ENCODE measurements around the gene ZNF600. TPM values are rescaled to one million over a fixed set of nuclear protein-coding genes. Genes with fewer than 3 reads are reported as not detected.
"Not testable (repeated sequence)": the region's sequence is repeated elsewhere in the genome, so short reads cannot be mapped to it uniquely, and the experiment has no call there.

The ZNF600 gene
- total RNA-seq (2014; rRNA removed; shearing (Covaris generic)), result 0.12 TPM in 1 of 2 replicates, not detected in the other

GRCh38 chr19:52786464-52787354, at the start of gene ZNF600:
ZNF600 (minus strand) TSS chr19:52786791; CDS start chr19:52778888, 7,903 bp downstream.
- DNase-seq (ENCODE audit: low spot score), result not testable (repeated sequence)

DNA sequence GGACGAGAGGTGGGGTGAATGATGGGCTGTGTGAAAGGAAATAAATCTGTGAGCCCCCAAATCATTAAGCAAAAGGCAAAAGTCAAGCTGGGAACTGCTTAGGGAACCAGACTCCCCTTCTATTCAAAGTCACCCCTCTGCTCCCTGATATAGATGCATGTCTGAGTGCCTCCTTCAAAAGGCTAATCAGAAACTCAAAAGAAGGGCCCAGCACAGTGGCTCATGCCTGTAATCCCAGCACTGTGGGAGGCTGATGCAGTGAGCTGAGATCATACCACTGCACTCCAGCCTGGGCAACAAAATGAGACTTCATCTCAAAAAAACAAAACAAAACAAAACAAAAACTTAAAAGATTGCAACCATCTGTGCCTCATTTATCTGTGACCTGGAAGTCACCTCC, 47.7 kb upstream of the ZNF600 start:
- DNase-seq (ENCODE audit: low spot score), result not testable (repeated sequence)

DNA sequence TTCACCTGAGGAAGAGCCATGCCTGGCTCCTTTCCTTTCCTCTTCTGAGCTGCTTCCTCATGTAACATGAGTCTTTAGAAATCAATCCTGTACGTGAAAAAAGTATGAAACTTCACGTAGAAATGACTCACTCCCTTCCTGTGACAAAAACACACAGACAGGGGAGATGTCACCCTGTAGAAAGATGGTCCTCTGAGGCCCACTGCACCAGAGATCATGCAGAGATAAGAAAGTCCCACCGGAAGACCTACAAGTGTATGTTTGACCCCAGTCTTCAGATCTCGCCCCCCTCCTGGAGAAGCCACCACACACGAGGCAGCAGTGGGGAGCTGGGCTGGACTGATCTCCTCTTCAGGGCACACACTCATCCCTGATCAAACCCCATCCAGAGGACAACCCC, 47.0 kb upstream of the ZNF600 start:
- not testable (repeated sequence) for DNase-seq (ENCODE audit: low spot score)

GRCh38 chr19:52829866-52830265, 43.3 kb upstream of the ZNF600 start:
- not testable (repeated sequence) for DNase-seq (ENCODE audit: low spot score)

DNA sequence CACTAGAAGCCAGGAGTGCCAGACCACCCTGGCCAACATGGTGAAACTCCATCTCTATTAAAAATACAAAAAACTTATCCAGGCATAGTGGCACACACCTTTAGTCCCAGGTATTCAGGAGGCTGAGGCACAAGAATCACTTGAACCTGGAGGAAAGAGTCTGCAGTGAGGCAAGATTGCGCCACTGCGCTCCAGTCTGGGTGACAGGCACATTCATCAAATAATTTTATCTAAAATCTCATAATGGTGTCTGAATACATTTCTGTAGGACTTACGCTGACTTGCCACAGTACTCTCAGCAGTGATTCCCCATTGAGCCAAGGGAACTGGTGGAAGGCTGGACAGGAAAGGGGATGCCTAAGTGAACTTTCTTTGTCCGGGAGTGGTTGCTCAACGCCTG, 39.2 kb upstream of the ZNF600 start:
- DNase-seq (ENCODE audit: low spot score), result no peak

DNA sequence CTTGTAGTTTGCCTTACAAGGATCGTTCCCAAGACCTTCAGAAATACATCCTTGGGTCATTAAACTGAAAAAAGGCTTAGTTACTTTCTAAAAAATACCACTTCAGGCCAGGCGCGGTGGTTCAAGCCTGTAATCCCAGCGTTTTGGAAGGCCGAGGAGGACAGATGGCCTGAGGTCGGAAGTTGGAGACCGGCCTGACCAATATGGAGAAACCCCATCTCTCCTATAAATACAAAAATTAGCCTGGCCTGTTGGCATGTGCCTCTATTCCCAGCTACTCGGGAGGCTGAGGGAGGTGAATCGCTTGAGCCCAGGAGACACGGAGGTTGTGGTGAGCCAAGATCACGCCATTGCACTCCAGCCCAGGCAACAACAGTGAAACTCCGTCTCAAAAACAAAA, 37.1 kb upstream of the ZNF600 start:
- no peak for DNase-seq (ENCODE audit: low spot score)

GRCh38 chr19:52821204-52821960, 34.8 kb upstream of the ZNF600 start, which contains the start of gene ZNF28:
ZNF28 (minus strand) TSS chr19:52821633; CDS start chr19:52817958, 3,675 bp downstream.
- peak; percentile 11 for DNase-seq (ENCODE audit: low spot score)

DNA sequence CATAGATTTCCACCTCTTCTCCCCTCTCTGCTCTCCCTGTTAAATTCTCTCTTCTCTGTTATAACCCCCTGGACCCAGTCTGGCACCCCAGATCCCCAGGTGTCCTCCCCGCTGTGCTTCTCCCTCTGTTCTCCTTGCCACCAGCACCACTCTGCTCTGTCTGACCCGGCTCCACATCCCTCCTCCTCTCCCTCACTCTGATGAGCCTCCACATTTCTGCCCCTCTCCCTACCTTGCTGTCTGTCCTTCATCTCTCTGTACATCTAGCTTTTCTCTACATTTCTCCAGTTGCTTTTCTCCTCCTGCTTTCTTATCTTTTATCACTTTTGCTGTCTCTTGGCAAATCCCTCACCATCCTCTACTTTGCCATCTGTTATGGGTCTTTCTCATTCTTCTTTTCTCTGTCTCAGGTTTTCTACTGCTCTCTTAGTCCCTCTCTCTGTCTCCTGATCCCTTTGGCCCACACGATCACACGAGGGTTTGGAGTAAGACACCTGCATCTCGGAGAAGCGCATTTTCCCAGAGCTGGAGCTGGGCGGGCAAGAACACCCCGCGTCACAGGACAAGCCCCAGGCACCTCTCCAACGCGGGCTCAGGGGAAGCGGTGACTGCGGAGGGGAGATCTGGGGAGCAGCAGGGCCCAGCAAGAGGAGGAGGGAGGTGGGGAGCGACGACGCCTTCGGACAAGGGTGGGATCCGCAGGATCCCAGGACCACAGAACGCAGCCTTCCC, 34.0 kb upstream of the ZNF600 start:
- not testable (repeated sequence) for DNase-seq (ENCODE audit: low spot score)

DNA sequence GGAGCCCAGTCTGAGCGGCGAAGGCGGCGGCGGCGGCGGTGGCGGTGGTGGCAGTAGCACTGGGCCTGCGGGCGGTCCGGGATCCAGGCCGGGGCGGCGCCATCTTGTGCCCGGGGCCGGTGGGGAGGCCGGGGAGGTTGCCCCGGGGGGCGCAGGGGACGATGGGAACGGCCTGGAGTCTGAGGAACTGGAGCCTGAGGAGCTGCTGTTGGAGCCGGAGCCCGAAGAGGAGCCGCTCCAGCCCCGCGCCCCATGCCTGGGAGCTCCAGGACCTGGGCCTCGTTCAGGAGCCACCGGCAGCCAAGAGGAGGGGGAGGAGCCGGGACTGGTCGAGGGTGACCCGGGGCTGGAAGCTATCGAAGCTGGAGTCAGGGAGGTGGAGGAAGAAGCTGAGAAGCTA, 23.2 kb upstream of the ZNF600 start:
- DNase-seq (ENCODE audit: low spot score), result no peak

DNA sequence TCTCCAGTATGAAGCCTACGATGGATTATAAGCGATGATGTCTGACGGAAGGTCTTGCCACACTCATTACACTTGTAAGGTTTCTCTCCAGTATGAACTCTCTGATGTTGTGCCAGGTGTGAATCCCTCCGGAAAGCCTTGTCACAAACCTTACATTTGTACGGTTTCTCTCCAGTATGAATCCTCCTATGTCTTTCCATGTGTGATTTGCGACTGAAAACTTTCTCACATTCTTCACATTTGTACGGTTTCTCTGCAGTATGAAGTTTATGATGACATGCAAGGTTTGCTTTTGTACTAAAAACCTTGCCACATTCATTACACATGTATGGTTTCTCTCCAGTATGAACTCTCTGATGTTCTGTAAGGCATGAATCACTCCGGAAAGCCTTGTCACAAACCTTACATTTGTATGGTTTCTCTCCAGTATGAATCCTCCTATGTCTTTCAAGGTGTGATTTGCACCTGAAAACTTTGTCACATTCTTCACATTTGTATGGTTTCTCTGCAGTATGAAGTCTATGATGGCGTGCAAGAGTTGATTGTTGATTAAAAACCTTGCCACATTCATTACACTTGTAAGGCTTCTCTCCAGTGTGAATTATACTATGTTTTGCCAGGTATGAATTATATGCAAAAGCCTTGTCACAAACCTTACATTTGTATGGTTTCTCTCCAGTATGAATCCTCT, 13.5 kb upstream of the ZNF600 start:
- not testable (repeated sequence) for DNase-seq (ENCODE audit: low spot score)

DNA sequence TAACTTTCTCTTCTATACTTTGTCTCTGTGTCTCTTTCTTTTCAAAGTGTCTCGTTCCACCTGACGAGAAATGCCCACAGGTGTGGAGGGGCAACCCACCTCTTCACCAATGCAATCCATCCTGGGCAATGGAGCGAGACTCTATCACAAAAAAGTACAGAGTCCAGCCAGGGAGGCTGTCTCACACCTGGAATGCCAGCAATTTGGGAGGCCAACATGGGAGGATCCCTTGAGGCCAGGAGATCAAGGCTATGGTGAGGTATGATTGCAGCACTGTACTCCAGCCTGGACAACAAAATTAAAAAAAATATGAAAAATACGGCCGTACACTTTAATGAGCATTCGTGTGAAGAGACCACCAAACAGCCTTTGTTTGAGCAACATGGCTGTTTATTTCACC, 2.8 kb upstream of the ZNF600 start:
- DNase-seq (ENCODE audit: low spot score), result no peak

DNA sequence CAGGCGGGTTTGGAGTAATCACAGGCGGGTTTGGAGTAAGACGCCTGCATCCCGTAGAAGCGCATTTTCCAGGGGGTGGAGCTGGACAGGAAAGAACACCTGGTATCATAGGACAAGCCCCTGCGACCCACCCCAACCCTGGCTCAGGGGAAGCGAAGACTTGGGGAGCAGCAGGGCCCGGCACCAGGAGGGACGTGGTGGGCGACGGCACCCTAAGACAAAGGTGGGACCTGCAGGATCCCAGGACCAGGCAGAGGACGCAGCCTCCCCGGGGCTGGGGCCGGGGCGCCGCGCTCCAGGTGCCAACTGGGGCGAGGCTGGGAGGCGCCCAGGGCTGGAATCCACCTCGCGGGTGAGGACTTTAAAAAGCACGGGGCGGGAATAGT, 520 bp downstream of the ZNF600 start:
- no peak for DNase-seq (ENCODE audit: low spot score)

- DNase-seq (ENCODE audit: low spot score), result no peak
Observed at GRCh38 chr19:52785506-52785905, 1.1 kb downstream of the ZNF600 start.

- DNase-seq (ENCODE audit: low spot score), result not testable (repeated sequence)
Observed at GRCh38 chr19:52782864-52783263, 3.7 kb downstream of the ZNF600 start.

DNA sequence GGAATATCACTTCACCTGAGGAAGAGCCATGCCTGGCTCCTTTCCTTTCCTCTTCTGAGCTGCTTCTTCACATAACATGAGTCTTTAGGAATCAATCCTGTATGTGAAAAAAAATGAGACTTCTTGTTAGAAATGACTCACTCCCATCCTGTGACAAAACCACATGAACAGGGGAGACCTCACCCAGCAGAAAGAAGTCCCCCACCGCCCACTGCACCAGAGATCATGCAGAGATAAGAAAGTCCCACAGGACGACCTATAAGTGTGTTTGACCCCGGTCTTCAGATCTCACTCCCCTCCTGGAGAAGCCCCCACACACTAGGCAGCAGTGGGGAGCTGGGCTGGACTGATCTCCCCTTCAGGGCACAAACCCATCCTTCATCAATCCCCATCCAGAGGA, 7.8 kb downstream of the ZNF600 start:
- DNase-seq (ENCODE audit: low spot score), result no peak

- DNase-seq (ENCODE audit: low spot score), result not testable (repeated sequence)
Observed at GRCh38 chr19:52756447-52756846, 30.1 kb downstream of the ZNF600 start.

DNA sequence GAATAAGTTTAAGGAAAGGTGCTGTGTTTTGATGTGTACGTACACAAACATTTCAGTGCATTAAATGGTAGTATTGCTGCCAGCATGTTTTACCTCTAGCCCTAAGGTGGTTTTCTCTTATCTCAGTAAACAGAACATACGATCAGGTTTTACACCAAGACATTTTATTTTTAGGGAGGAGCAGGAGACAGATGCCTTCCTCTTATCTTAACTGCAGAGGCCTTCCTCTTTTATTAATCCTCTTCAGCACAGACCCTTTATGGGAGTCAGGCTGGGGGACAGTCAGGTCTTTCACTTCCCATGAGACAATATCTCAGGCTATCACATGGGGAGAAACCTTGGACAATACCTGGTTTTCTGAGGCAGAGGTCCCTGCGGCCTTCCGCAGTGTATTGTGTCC, 36.8 kb downstream of the ZNF600 start:
- DNase-seq (ENCODE audit: low spot score), result no peak

GRCh38 chr19:52748336-52748950, 38.1 kb downstream of the ZNF600 start:
- DNase-seq (ENCODE audit: low spot score), result peak; percentile 22

GRCh38 chr19:52745919-52746318, 40.7 kb downstream of the ZNF600 start:
- DNase-seq (ENCODE audit: low spot score), result peak; percentile 8

GRCh38 chr19:52743091-52743490, 43.5 kb downstream of the ZNF600 start:
- DNase-seq (ENCODE audit: low spot score), result no peak

- no peak for DNase-seq (ENCODE audit: low spot score)
Observed at GRCh38 chr19:52742516-52742915, 44.1 kb downstream of the ZNF600 start.

All from A172 (cell line).